Panc1 (cell line): ENCODE measurements around the gene LRRC3. TPM values are rescaled to one million over a fixed set of nuclear protein-coding genes. Genes with fewer than 3 reads are reported as not detected.

Source experiments
- ATAC-seq: fragments of 200-7000 bp; cut with Tn5 transposase; 2 replicates; pipeline ENCODE4 v1.9.1; 2020; ENCODE audit warnings: mild to moderate bottlenecking, moderate library complexity
- BruUV-seq: library from RNA; stranded (reverse); fragments of 400-500 nt; replicated peaks from 2 replicates; lab custom pipeline; 2021; lab: Mats Ljungman, UMichigan
- CTCF ChIA-PET: fragments of 300-600 bp; sonication (Branson Sonifier 250); formaldehyde crosslinking; loops from one replicate; lab custom pipeline; 2022; ENCODE audit warnings: antibody characterized with exemption; lab: Charles Lee
- POLR2A ChIA-PET: fragments of 300-600 bp; sonication (Branson Sonifier 250); formaldehyde crosslinking; loops from one replicate; lab custom pipeline; 2022; ENCODE audit warnings: antibody characterized with exemption; lab: Charles Lee
- DNase-seq: peaks from one replicate; pipeline ENCODE4 v3.0.0-alpha.2; 2010; ENCODE audit warnings: low read depth, low spot score
- H3K27ac ChIP-seq: 2 replicates; pipeline ENCODE4 v1.5.1; 2011; ENCODE audit warnings: mild to moderate bottlenecking, low read length, inconsistent platforms
- H3K27me3 ChIP-seq: fragments of 200-500 bp; sonication (Bioruptor generic); 2 replicates; pipeline ENCODE4 v1.6.0; 2014; ENCODE audit warnings: low read length, inconsistent platforms; ENCODE audit not compliant: control insufficient read depth, insufficient read depth
- H3K36me3 ChIP-seq: fragments of 200-500 bp; sonication (Bioruptor generic); 2 replicates; pipeline ENCODE4 v1.5.1; 2014; ENCODE audit warnings: inconsistent platforms, mild to moderate bottlenecking, low read length, moderate library complexity; ENCODE audit not compliant: control insufficient read depth, insufficient read depth
- H3K4me1 ChIP-seq: 2 replicates; pipeline ENCODE4 v1.5.1; 2011; ENCODE audit warnings: inconsistent platforms, mild to moderate bottlenecking, low read length, moderate library complexity; ENCODE audit not compliant: control insufficient read depth, insufficient read depth
- H3K4me3 ChIP-seq, 2 experiments: 2 replicates each; pipeline ENCODE4 v1.5.1; 2011 to 2012; ENCODE audit warnings: low read depth in 2 of 2, low read length in 2 of 2, mild to moderate bottlenecking in 2 of 2, inconsistent platforms in 1 of 2, moderate library complexity in 1 of 2
- H3K9me3 ChIP-seq: fragments of 200-500 bp; sonication (Bioruptor generic); 2 replicates; pipeline ENCODE4 v1.5.1; 2014; ENCODE audit warnings: low read depth, mild to moderate bottlenecking, inconsistent platforms, low read length, moderate library complexity; ENCODE audit not compliant: control insufficient read depth, insufficient read depth
- POLR2AphosphoS5 ChIP-seq: IDR thresholded peaks from 2 replicates; pipeline ENCODE4 v1.6.1; 2012; ENCODE audit warnings: mild to moderate bottlenecking, low read depth, low read length, moderate library complexity
- SIN3A ChIP-seq: IDR thresholded peaks from 2 replicates; pipeline ENCODE4 v1.6.1; 2012; ENCODE audit warnings: low read depth, mild to moderate bottlenecking, low read length, moderate library complexity, borderline replicate concordance; ENCODE audit not compliant: insufficient read depth
- TCF7L2 ChIP-seq: IDR thresholded peaks from 2 replicates; pipeline ENCODE4 v1.6.1; 2011; ENCODE audit warnings: mild to moderate bottlenecking, low read depth, low read length, inconsistent platforms
- in situ Hi-C: cut with HindIII; loops from 2 replicates; pipeline ENCODE4 v1.10.0; 2016; ENCODE audit warnings: low sequenced_read_pairs, low pct_unique_long_range_greater_than_20kb
- intact Hi-C: fragments of 100-400 bp; cut with micrococcal nuclease; formaldehyde crosslinking; loops from one replicate; pipeline ENCODE4 v1.10.0; 2022; ENCODE audit not compliant: unreplicated experiment
- total RNA-seq: library from RNA; stranded (reverse); gene quantifications from one replicate; pipeline ENCODE4 v1.2.1, GENCODE V29; 2021; ENCODE audit not compliant: unreplicated experiment
- TF ChIP-seq, protein P1 (sequence below), 2 experiments: IDR thresholded peaks; 2 replicates each; pipeline ENCODE4 v1.6.1; 2011 to 2012; ENCODE audit warnings: low read depth in 2 of 2, control low read depth in 1 of 2, low read length in 1 of 2, mild to moderate bottlenecking in 1 of 2, moderate library complexity in 1 of 2; ENCODE audit not compliant: insufficient read depth in 1 of 2
- TF ChIP-seq, protein P2 (sequence below): fragments of 450-650 bp; IDR thresholded peaks from 2 replicates; pipeline ENCODE4 v1.5.1; 2017; ENCODE audit warnings: mild to moderate bottlenecking

Gene LRRC3
- total RNA-seq, 1 experiment from 2014 or later: 3.3 TPM

DNA sequence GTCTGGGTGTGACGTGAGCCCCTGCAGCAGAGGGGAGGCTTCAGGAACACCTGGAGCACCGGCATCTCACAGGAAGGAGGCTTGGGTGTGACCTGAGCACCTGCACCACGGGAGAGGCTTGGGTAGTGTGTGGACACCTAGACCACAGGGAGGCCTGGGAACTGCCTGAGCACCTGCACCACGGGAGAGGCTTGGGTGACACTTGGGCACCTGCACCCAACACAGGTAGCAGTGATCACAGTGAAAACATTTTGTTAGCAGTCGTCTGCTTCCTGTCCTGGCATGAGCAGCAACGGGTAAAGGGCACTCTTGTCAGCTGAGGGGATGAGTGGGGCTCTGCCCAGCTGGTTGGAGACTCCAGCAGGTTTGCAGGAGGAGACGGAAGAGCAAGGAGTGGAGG is 22.4 kb downstream of the LRRC3 start:
- no peaks in the 10 kb centered on the region for H3K27me3 ChIP-seq
- TF ChIP-seq TCF7L2: no peak
- TF ChIP-seq, protein P1, sequence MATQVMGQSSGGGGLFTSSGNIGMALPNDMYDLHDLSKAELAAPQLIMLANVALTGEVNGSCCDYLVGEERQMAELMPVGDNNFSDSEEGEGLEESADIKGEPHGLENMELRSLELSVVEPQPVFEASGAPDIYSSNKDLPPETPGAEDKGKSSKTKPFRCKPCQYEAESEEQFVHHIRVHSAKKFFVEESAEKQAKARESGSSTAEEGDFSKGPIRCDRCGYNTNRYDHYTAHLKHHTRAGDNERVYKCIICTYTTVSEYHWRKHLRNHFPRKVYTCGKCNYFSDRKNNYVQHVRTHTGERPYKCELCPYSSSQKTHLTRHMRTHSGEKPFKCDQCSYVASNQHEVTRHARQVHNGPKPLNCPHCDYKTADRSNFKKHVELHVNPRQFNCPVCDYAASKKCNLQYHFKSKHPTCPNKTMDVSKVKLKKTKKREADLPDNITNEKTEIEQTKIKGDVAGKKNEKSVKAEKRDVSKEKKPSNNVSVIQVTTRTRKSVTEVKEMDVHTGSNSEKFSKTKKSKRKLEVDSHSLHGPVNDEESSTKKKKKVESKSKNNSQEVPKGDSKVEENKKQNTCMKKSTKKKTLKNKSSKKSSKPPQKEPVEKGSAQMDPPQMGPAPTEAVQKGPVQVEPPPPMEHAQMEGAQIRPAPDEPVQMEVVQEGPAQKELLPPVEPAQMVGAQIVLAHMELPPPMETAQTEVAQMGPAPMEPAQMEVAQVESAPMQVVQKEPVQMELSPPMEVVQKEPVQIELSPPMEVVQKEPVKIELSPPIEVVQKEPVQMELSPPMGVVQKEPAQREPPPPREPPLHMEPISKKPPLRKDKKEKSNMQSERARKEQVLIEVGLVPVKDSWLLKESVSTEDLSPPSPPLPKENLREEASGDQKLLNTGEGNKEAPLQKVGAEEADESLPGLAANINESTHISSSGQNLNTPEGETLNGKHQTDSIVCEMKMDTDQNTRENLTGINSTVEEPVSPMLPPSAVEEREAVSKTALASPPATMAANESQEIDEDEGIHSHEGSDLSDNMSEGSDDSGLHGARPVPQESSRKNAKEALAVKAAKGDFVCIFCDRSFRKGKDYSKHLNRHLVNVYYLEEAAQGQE (IDR thresholded peaks at IDR 0.05; ENCODE audit: insufficient read depth in 1 of 2, low read depth in 2 of 2, low read length in 1 of 2): no peak
- TF ChIP-seq SIN3A: no peak
- TF ChIP-seq, protein P2, sequence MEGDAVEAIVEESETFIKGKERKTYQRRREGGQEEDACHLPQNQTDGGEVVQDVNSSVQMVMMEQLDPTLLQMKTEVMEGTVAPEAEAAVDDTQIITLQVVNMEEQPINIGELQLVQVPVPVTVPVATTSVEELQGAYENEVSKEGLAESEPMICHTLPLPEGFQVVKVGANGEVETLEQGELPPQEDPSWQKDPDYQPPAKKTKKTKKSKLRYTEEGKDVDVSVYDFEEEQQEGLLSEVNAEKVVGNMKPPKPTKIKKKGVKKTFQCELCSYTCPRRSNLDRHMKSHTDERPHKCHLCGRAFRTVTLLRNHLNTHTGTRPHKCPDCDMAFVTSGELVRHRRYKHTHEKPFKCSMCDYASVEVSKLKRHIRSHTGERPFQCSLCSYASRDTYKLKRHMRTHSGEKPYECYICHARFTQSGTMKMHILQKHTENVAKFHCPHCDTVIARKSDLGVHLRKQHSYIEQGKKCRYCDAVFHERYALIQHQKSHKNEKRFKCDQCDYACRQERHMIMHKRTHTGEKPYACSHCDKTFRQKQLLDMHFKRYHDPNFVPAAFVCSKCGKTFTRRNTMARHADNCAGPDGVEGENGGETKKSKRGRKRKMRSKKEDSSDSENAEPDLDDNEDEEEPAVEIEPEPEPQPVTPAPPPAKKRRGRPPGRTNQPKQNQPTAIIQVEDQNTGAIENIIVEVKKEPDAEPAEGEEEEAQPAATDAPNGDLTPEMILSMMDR: no peak
- H3K36me3 ChIP-seq: no peaks in the 10 kb centered on the region
- H3K4me3 ChIP-seq: no peak overlapping the region
- H3K9me3 ChIP-seq: no peaks in the 10 kb centered on the region
- no peak for ATAC-seq
- CTCF ChIA-PET: no interaction called here
- no peak overlapping the region for H3K27ac ChIP-seq
- in situ Hi-C loops (no loop called here), intact Hi-C loops (no loop called here)
- no TSS peak for BruUV-seq
- no peaks in the 10 kb centered on the region for H3K4me1 ChIP-seq
- DNase-seq: no peak
- POLR2A ChIA-PET: interaction anchor here (0.6 kb wide), 1 partner anchor 163 kb away, joined by 3 read pairs; no protein-coding TSS in a partner anchor

DNA sequence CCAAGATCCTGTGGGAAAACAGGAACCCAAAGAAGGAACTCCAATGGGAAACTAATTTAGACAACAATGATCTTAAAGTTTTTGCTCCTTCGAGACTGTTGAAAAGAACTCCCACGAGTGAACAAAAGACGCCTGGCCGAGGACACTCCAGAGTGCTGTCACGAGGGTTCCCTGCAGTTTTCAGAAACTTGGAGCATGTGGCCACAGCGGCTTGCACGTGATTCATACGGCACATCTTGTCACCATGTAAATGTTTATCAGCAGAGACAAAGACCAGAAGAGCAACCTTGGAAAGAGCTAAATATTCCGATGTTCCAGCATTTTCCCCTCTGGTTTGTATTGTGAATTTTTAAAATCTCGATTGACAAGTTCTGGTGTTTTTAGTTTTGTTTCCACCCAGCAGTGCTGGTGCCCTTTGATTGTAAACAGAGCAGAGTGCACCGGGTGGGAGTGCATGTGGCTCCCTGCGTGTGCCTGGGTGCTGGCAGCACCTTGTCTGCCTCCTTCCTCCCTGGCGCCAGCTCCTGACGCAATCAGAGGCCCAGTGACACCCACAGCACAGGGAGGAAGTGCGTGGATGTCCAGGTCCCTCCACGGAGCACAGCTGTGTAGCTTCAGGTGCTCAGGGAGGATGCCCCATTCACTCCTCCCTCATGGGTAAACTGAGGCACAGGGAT is 23.0 kb downstream of the LRRC3 start:
- in situ Hi-C loops (no loop called here), intact Hi-C loops (no loop called here)
- no peak for DNase-seq

More for the DNA sequence above, 23.0 kb downstream of the LRRC3 start:
- H3K4me1 ChIP-seq: no peaks in the 10 kb centered on the region
- H3K9me3 ChIP-seq: no peaks in the 10 kb centered on the region
- ATAC-seq: no peak
- no peak overlapping the region for H3K27ac ChIP-seq
- H3K4me3 ChIP-seq: no peak overlapping the region
- ChIA-PET CTCF (no interaction called here), POLR2A (interaction anchor here (0.6 kb wide), 1 partner anchor 163 kb away, joined by 3 read pairs; no protein-coding TSS in a partner anchor)
- H3K36me3 ChIP-seq: no peaks in the 10 kb centered on the region
- no peak for TF ChIP-seq SIN3A
- no peak for TF ChIP-seq TCF7L2
- TF ChIP-seq, protein P2: no peak
- no peak for TF ChIP-seq POLR2AphosphoS5
- TF ChIP-seq, protein P1 (IDR thresholded peaks at IDR 0.05; ENCODE audit: insufficient read depth in 1 of 2, low read depth in 2 of 2, low read length in 1 of 2): no peak
- H3K27me3 ChIP-seq: no peaks in the 10 kb centered on the region
- no TSS peak for BruUV-seq
